HepG2 (cell line): ENCODE results near the gene SIT1. TPM values are rescaled to one million over a fixed set of nuclear protein-coding genes. Genes with fewer than 3 reads are reported as not detected.

Source experiments
- AKNA ChIP-seq: sonication (generic); formaldehyde crosslinking; IDR thresholded peaks from 2 replicates; pipeline ENCODE4 v1.4.0; 2020; ENCODE audit warnings: missing genetic modification reagents, borderline replicate concordance
- CEBPB ChIP-seq: IDR thresholded peaks from 2 replicates; pipeline ENCODE4 v1.6.1; 2011; ENCODE audit warnings: low read depth, low read length, improper control_type of control experiment, borderline replicate concordance
- EP300 ChIP-seq, 3 experiments: sonication (generic) in 1 of 3; formaldehyde crosslinking in 1 of 3; IDR thresholded peaks; 2 replicates each; pipeline versions ENCODE4 v1.5.1 to v1.6.1; 2011 to 2020; ENCODE audit warnings: low read depth in 2 of 3, low read length in 2 of 3, borderline replicate concordance in 1 of 3, improper control_type of control experiment in 1 of 3, mild to moderate bottlenecking in 1 of 3, missing genetic modification reagents in 1 of 3, moderate library complexity in 1 of 3
- HMGXB3 ChIP-seq: sonication (generic); formaldehyde crosslinking; IDR thresholded peaks from 2 replicates; pipeline ENCODE4 v1.4.0; 2020; ENCODE audit warnings: missing genetic modification reagents, borderline replicate concordance
- IRF1 ChIP-seq: sonication (generic); formaldehyde crosslinking; IDR thresholded peaks from 2 replicates; pipeline ENCODE4 v1.4.0; 2020; ENCODE audit warnings: low read depth, mild to moderate bottlenecking, missing genetic modification reagents
- MXD4 ChIP-seq: IDR thresholded peaks from 2 replicates; pipeline ENCODE4 v1.6.1; 2016; ENCODE audit warnings: mild to moderate bottlenecking, missing biosample characterization, missing genetic modification reagents
- PHF8 ChIP-seq: sonication (generic); formaldehyde crosslinking; IDR thresholded peaks from 2 replicates; pipeline ENCODE4 v1.5.0; 2020; ENCODE audit warnings: missing genetic modification reagents
- SIX1 ChIP-seq: sonication (generic); formaldehyde crosslinking; IDR thresholded peaks from 2 replicates; pipeline ENCODE4 v1.4.0; 2020; ENCODE audit warnings: missing genetic modification reagents, borderline replicate concordance
- SNAPC5 ChIP-seq: sonication (generic); formaldehyde crosslinking; IDR thresholded peaks from 2 replicates; pipeline ENCODE4 v1.8.1; 2023; ENCODE audit warnings: mild to moderate bottlenecking, missing genetic modification reagents, borderline replicate concordance
- ZNF501 ChIP-seq: sonication (generic); formaldehyde crosslinking; IDR thresholded peaks from 2 replicates; pipeline ENCODE4 v1.5.1; 2020; ENCODE audit warnings: mild to moderate bottlenecking, moderate library complexity, missing genetic modification reagents
- polyA plus RNA-seq, 8 experiments: library from polyadenylated mRNA; depleted of rRNA in 3 of 8; stranded (reverse) in 7 of 8; unstranded in 1 of 8; fragments of >200 nt; fragmentation: Illumina TruSeq in 4 of 8; extraction: Trizol in 4 of 8; gene quantifications; 2 replicates each; pipeline versions ENCODE4 v1.2.1 to v1.2.3, GENCODE V29; 2011 to 2016; ENCODE audit warnings: low read depth in 4 of 8, missing spikeins in 1 of 8, mixed read lengths in 1 of 8; ENCODE audit not compliant: insufficient read depth in 1 of 8
- total RNA-seq, 5 experiments: library from RNA; depleted of rRNA; stranded (reverse); fragments of >200 nt; fragmentation: Illumina TruSeq; extraction: Trizol; gene quantifications; 2 replicates each; pipeline ENCODE4 v1.2.3, GENCODE V29; 2016; ENCODE audit warnings: low read depth in 1 of 5

SIT1 gene
- total and polyA plus RNA-seq, 2 of the 13 experiments (the other 11 are each of a cell fraction or from before 2014, with no cell fraction given) = 0.09 to 6.7 TPM

GRCh38 chr9:35669331-35670145 lies 18.8 kb upstream of the SIT1 start (continued):
- TF ChIP-seq HMGXB3 (0 out of 2 replicates have a peak, but pooled peaks have one; percentile 58), MXD4 (peak; percentile 55; the same call in 1 of the 2 replicates), ZNF501 (CRISPR knock-in tag) (0 out of 2 replicates have a peak, but pooled peaks have one; percentile 53), SNAPC5 (CRISPR knock-in tag) (no peak), EP300 (IDR thresholded peaks at IDR 0.05; ENCODE audit: low read depth in 2 of 2, low read length in 2 of 2) (peak in 1 of 2 experiments; percentile 70; a peak in 2 of 4 replicates), EP300 (CRISPR knock-in tag; IDR thresholded peaks at IDR 0.05; ENCODE audit: borderline replicate concordance) (peak; percentile 23; the same call in 1 of the 2 replicates), SIX1 (peak; percentile 74; the same call in 1 of the 2 replicates), IRF1 (CRISPR knock-in tag) (no peak), AKNA (CRISPR knock-in tag) (no peak), PHF8 (CRISPR knock-in tag) (peak; percentile 23; the same call in 1 of the 2 replicates), CEBPB (no peak)
